Smooth muscle cell (in vitro differentiated cells): ENCODE data around the gene MFAP4. TPM values are rescaled to one million over a fixed set of nuclear protein-coding genes. Genes with fewer than 3 reads are reported as not detected.

Experiments used
- DNase-seq: peaks from one replicate; lab custom pipeline; 2025; ENCODE audit not compliant: unreplicated experiment; lab: John Stamatoyannopoulos, UW
- H2AFZ ChIP-seq: fragments of 200-600 bp; sonication (generic); 2 replicates; pipeline ENCODE4 v1.6.0; 2016; ENCODE audit warnings: antibody characterized with exemption, low read depth, mild to moderate bottlenecking
- H3F3A ChIP-seq: fragments of 200-600 bp; sonication (generic); 2 replicates; pipeline ENCODE4 v1.6.0; 2017; ENCODE audit warnings: antibody characterized with exemption, low read depth
- H3K27ac ChIP-seq: fragments of 200-600 bp; sonication (generic); 2 replicates; pipeline ENCODE4 v1.5.1; 2016; ENCODE audit warnings: low read depth, mild to moderate bottlenecking
- H3K27me3 ChIP-seq: fragments of 200-600 bp; sonication (generic); 2 replicates; pipeline ENCODE4 v1.6.1; 2016; ENCODE audit warnings: low read depth, mild to moderate bottlenecking
- H3K36me3 ChIP-seq: fragments of 200-600 bp; sonication (generic); 2 replicates; pipeline ENCODE4 v1.5.1; 2016; ENCODE audit warnings: low read depth
- H3K4me1 ChIP-seq: fragments of 200-600 bp; sonication (generic); 2 replicates; pipeline ENCODE4 v1.5.1; 2016; ENCODE audit warnings: low read depth
- H3K4me2 ChIP-seq: fragments of 200-600 bp; sonication (generic); 2 replicates; pipeline ENCODE4 v1.6.0; 2016; ENCODE audit warnings: mild to moderate bottlenecking
- H3K4me3 ChIP-seq: fragments of 200-600 bp; sonication (generic); 2 replicates; pipeline ENCODE4 v1.5.1; 2016; ENCODE audit warnings: mild to moderate bottlenecking
- H3K79me2 ChIP-seq: fragments of 200-600 bp; sonication (generic); 2 replicates; pipeline ENCODE4 v1.6.0; 2016; ENCODE audit warnings: low read depth, mild to moderate bottlenecking
- H3K9ac ChIP-seq: fragments of 200-600 bp; sonication (generic); 2 replicates; pipeline ENCODE4 v1.6.0; 2016; ENCODE audit warnings: low read depth
- H3K9me3 ChIP-seq: fragments of 200-600 bp; sonication (generic); replicated peaks from 2 replicates; pipeline ENCODE4 v1.5.1; 2016; ENCODE audit warnings: low read depth
- H4K20me1 ChIP-seq: fragments of 200-600 bp; sonication (generic); 2 replicates; pipeline ENCODE4 v1.6.0; 2016; ENCODE audit warnings: low read depth
- WGBS: methylation state at CpG from one replicate; pipeline ENCODE4 v1.1.7; 2016; ENCODE audit warnings: low lambda C conversion rate; 5-methylcytosine and 5-hydroxymethylcytosine counted together
- polyA plus RNA-seq: library from polyadenylated mRNA; unstranded; fragments of >200 nt; fragmentation: Nextera tagmentation; extraction: Ambion mirVana; gene quantifications from 2 replicates; pipeline ENCODE4 v1.2.1, GENCODE V29; 2016
- total RNA-seq: library from RNA; depleted of rRNA; stranded (reverse); fragments of >200 nt; gene quantifications from 2 replicates; pipeline ENCODE4 v1.2.3, GENCODE V29; 2014
- TF ChIP-seq, protein P1 (sequence below): fragments of 200-600 bp; sonication (generic); IDR thresholded peaks from 2 replicates; pipeline ENCODE4 v1.5.1; 2017; ENCODE audit warnings: borderline replicate concordance, mild to moderate bottlenecking, antibody characterized with exemption; ENCODE audit not compliant: insufficient read depth, poor library complexity, severe bottlenecking

Gene MFAP4
- total and polyA plus RNA-seq, 2 experiments from 2014 or later: 580 to 1,738 TPM

DNA sequence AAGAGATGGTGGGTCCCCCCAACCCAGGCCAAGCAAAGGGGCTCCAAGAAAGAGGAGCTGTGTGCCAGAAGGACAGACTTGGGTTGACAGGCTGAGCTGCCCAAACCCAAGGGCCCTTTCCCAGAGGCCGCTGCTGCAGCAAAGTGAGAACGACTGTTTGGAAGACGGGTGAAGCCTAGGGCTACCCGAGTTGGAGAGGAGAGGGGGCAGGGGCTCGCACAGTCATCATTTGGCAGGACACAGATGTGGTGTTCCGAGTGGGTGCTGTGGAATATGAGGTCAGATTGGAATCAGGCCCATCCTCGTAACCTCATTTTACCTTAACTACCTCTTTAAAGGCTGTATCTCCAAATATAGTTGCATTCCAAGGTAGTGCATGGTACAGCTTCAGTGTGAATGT, 5.3 kb upstream of the MFAP4 start:
- DNase-seq: no peak
- TF ChIP-seq, protein P1, sequence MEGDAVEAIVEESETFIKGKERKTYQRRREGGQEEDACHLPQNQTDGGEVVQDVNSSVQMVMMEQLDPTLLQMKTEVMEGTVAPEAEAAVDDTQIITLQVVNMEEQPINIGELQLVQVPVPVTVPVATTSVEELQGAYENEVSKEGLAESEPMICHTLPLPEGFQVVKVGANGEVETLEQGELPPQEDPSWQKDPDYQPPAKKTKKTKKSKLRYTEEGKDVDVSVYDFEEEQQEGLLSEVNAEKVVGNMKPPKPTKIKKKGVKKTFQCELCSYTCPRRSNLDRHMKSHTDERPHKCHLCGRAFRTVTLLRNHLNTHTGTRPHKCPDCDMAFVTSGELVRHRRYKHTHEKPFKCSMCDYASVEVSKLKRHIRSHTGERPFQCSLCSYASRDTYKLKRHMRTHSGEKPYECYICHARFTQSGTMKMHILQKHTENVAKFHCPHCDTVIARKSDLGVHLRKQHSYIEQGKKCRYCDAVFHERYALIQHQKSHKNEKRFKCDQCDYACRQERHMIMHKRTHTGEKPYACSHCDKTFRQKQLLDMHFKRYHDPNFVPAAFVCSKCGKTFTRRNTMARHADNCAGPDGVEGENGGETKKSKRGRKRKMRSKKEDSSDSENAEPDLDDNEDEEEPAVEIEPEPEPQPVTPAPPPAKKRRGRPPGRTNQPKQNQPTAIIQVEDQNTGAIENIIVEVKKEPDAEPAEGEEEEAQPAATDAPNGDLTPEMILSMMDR: no peak
- 78% methylated on average over 7 of the region's 7 CpGs for WGBS
- H3K4me3 ChIP-seq: no peak overlapping the region
- no peak overlapping the region for H2AFZ ChIP-seq
- H3K9me3 ChIP-seq: no peaks in the 10 kb centered on the region
- H3K27ac ChIP-seq: no peak overlapping the region
- peaks cover 33% of the 10 kb centered on the region for H3F3A ChIP-seq
- H3K4me1 ChIP-seq: peaks cover 27% of the 10 kb centered on the region
- no peak overlapping the region for H3K9ac ChIP-seq
- no peaks in the 10 kb centered on the region for H3K79me2 ChIP-seq
- H3K4me2 ChIP-seq: peak overlapping the region; percentile 62
- H3K27me3 ChIP-seq: no peaks in the 10 kb centered on the region
- no peaks in the 10 kb centered on the region for H3K36me3 ChIP-seq
- H4K20me1 ChIP-seq: no peaks in the 10 kb centered on the region

DNA sequence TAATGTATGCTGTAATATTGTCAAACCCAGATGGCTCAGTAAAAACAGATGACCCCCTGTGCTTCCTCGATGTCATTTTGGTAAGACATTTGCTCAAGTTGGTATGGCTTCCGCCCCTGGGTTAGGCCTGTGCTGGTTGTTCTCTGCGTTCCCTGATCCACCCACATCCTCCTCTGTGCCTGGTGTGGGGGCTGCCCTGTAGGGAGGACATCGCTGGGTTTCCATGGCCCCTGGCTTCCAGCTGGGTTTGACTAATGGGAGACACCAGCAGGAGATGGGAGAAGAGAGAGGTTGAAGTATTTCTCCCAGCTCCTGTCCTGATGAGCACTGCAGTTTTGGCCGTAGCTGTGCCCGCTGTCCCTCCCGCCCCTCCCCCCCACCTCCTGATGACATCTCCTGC, 4.4 kb upstream of the MFAP4 start:
- H3K4me3 ChIP-seq: no peak overlapping the region
- H3K27ac ChIP-seq: no peak overlapping the region
- H3F3A ChIP-seq: peaks cover 34% of the 10 kb centered on the region
- H3K4me1 ChIP-seq: peaks cover 34% of the 10 kb centered on the region
- no peak for DNase-seq
- TF ChIP-seq, protein P1: no peak
- WGBS: 64% methylated on average over 7 of the region's 7 CpGs
- no peaks in the 10 kb centered on the region for H3K79me2 ChIP-seq
- H3K27me3 ChIP-seq: no peaks in the 10 kb centered on the region
- no peak overlapping the region for H3K4me2 ChIP-seq
- no peak overlapping the region for H2AFZ ChIP-seq
- H3K9me3 ChIP-seq: no peaks in the 10 kb centered on the region
- H4K20me1 ChIP-seq: no peaks in the 10 kb centered on the region
- no peak overlapping the region for H3K9ac ChIP-seq
- no peaks in the 10 kb centered on the region for H3K36me3 ChIP-seq

- no peaks in the 10 kb centered on the region for H3K9me3 ChIP-seq
- no peak overlapping the region for H3K9ac ChIP-seq
- H3K36me3 ChIP-seq: no peaks in the 10 kb centered on the region
- H3K27me3 ChIP-seq: no peaks in the 10 kb centered on the region
- peaks cover 37% of the 10 kb centered on the region for H3F3A ChIP-seq
- no peak overlapping the region for H3K4me2 ChIP-seq
- no peaks in the 10 kb centered on the region for H3K79me2 ChIP-seq
- H3K27ac ChIP-seq: no peak overlapping the region
- WGBS: 85% methylated on average over 2 of the region's 2 CpGs
- no peak overlapping the region for H3K4me3 ChIP-seq
- peaks cover 34% of the 10 kb centered on the region for H3K4me1 ChIP-seq
- no peak overlapping the region for H2AFZ ChIP-seq
- DNase-seq: no peak
- TF ChIP-seq, protein P1: no peak
- H4K20me1 ChIP-seq: no peaks in the 10 kb centered on the region
Observed at GRCh38 chr17:19390951-19391350, 4.0 kb upstream of the MFAP4 start.
